ENCODE measurements around the gene CRLF1.

The CRLF1 gene

GRCh38 chr19:18551631-18552030, 55.0 kb downstream of the CRLF1 start:
- TF ChIP-seq CTCF (IDR thresholded peaks at IDR 0.05; ENCODE audit: low read depth, low read length, missing control alignments): no peak
- DNase-seq (ENCODE audit: extremely low read depth, low read depth): no peak
- H3K4me3 ChIP-seq (replicated peaks; ENCODE audit: low read depth, low read length): no peak overlapping the region

GRCh38 chr19:18543814-18544475, 62.7 kb downstream of the CRLF1 start:
- peak overlapping the region; percentile 57 for H3K4me3 ChIP-seq (replicated peaks; ENCODE audit: low read depth, low read length)
- no peak for TF ChIP-seq CTCF (IDR thresholded peaks at IDR 0.05; ENCODE audit: low read depth, low read length, missing control alignments)
- DNase-seq (ENCODE audit: extremely low read depth, low read depth): no peak
